Kidney (tissue), 14 donors: ENCODE results near the gene S100A4. TPM values are rescaled to one million over a fixed set of nuclear protein-coding genes. Genes with fewer than 3 reads are reported as not detected.
A peak's percentile ranks its signal among the peaks of the same experiment; 100 is the strongest.
"Not testable (repeated sequence)": the region's sequence is repeated elsewhere in the genome, so short reads cannot be mapped to it uniquely, and the experiment has no call there.

Experiments used
- DNase-seq, 5 donors: peaks; one replicate each; pipeline ENCODE4 v3.0.0-alpha.2; 2013 to 2020
- FAIRE-seq: peaks from 2 replicates; lab custom pipeline; 2012; peaks lifted over from hg19 to GRCh38; lab: Jason Lieb, UNC
- H3K27ac ChIP-seq, 2 donors: one replicate each; pipeline ENCODE4 v1.7.0; 2013; ENCODE audit warnings: low read depth in 2 of 2, low read length in 2 of 2, inconsistent platforms in 1 of 2
- H3K27me3 ChIP-seq: one replicate; pipeline ENCODE4 v1.7.1; 2013; ENCODE audit warnings: low read length, inconsistent platforms; ENCODE audit not compliant: control insufficient read depth, insufficient read depth
- H3K36me3 ChIP-seq, 3 donors: one replicate each; pipeline versions ENCODE4 v1.7.0 to v1.7.1; 2013; ENCODE audit warnings: low read length in 3 of 3, control low read depth in 1 of 3, inconsistent platforms in 1 of 3; ENCODE audit not compliant: insufficient read depth in 3 of 3, control insufficient read depth in 2 of 3
- H3K4me1 ChIP-seq, 3 donors: one replicate each; pipeline versions ENCODE4 v1.7.0 to v1.7.1; 2013; ENCODE audit warnings: low read length in 3 of 3, inconsistent platforms in 1 of 3, low read depth in 1 of 3; ENCODE audit not compliant: control insufficient read depth in 2 of 3, insufficient read depth in 2 of 3
- H3K4me3 ChIP-seq, 3 donors: one replicate each; pipeline versions ENCODE4 v1.7.0 to v1.8.1; 2013; ENCODE audit warnings: low read length in 3 of 3, control low read depth in 1 of 3, inconsistent platforms in 1 of 3
- H3K9ac ChIP-seq, 3 donors: one replicate each; pipeline versions ENCODE4 v1.7.0 to v1.7.1; 2013; ENCODE audit warnings: low read length in 3 of 3, control low read depth in 1 of 3, inconsistent platforms in 1 of 3
- H3K9me3 ChIP-seq, 3 donors: one replicate each; pipeline versions ENCODE4 v1.7.0 to v1.7.1; 2013; ENCODE audit warnings: low read length in 3 of 3, control low read depth in 1 of 3, inconsistent platforms in 1 of 3; ENCODE audit not compliant: control insufficient read depth in 2 of 3, insufficient read depth in 1 of 3
- intact Hi-C: fragments of 100-400 bp; cut with DNase I; formaldehyde crosslinking; loops from one replicate; pipeline ENCODE4 v1.11.1; 2022
- polyA plus RNA-seq: library from polyadenylated mRNA; stranded (reverse); fragments of 350-450 nt; fragmentation: Illumina TruSeq; extraction: RNeasy Lipid Tissue Mini Kit (QIAGEN cat#74804); gene quantifications from one replicate; pipeline ENCODE4 v1.2.3, GENCODE V29; 2014; ENCODE audit warnings: low read depth, low replicate concordance; ENCODE audit not compliant: insufficient read depth
- total RNA-seq: library from RNA; stranded (reverse); fragmentation: NEBNext Ultra II Directional; extraction: Animal tissue kit (Norgen Biotek cat#: 25700); gene quantifications from one replicate; pipeline ENCODE4 v1.2.1, GENCODE V29; 2021
- TF ChIP-seq, protein P1 (sequence below): IDR thresholded peaks from 3 replicates; pipeline ENCODE4 v1.5.1; 2012; ENCODE audit warnings: mild to moderate bottlenecking, moderate library complexity, borderline replicate concordance; ENCODE audit not compliant: insufficient read depth; ENCODE audit errors: extremely low read depth
- donor health status: control.
- donor health status: control.
- donor health status: control.
- donor health status: control.
- donor health status: control.
- donor health status: DM: yes; HTN: yes; CAD: no.
- donor health status: Normal renal cell carcinoma (clear cell type).

The S100A4 gene
- total and polyA plus RNA-seq, 2 donors from 2014 or later = 141 to 204 TPM

DNA sequence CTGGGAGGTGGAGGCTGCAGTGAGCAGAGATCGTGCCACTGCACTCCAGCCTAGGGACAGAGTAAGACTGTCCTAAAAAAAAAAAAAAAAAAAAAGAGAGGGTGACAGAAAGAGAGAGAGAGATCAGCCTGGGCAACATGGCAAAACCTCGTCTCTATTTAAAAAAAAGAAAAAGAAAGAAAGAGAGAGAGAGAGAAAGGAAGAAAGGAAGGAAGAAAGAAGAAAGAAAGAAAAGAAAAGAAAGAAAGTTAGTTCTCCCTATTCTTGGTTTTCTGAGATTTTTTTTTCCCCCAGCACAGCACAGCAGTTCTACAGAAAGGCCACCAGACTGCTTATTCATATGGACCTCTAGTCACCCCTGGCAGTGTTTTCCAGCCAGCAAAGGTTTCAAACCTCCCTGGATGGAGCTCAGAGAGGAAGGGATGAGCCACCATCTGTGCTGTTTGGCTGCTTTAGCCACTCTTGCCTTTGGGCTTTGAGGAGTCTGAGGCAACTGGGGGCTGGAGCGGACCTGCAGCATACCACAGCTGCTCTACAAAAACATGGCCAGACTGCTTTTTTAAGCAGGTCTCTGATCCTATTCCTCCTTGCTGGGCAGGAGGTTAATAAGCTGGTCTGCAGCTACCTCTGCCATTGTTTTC, 20.4 kb downstream of the S100A4 start:
- FAIRE-seq (no peak), DNase-seq (no peak)
- Histone ChIP-seq H3K27ac (no peak overlapping the region), H3K9me3 (no peaks in the 10 kb centered on the region), H3K27me3 (no peaks in the 10 kb centered on the region), H3K4me3 (no peak overlapping the region), H3K4me1 (no peaks in the 10 kb centered on the region), H3K9ac (no peak overlapping the region), H3K36me3 (no peaks in the 10 kb centered on the region)
- intact Hi-C loops = no loop called here
- TF ChIP-seq, protein P1, sequence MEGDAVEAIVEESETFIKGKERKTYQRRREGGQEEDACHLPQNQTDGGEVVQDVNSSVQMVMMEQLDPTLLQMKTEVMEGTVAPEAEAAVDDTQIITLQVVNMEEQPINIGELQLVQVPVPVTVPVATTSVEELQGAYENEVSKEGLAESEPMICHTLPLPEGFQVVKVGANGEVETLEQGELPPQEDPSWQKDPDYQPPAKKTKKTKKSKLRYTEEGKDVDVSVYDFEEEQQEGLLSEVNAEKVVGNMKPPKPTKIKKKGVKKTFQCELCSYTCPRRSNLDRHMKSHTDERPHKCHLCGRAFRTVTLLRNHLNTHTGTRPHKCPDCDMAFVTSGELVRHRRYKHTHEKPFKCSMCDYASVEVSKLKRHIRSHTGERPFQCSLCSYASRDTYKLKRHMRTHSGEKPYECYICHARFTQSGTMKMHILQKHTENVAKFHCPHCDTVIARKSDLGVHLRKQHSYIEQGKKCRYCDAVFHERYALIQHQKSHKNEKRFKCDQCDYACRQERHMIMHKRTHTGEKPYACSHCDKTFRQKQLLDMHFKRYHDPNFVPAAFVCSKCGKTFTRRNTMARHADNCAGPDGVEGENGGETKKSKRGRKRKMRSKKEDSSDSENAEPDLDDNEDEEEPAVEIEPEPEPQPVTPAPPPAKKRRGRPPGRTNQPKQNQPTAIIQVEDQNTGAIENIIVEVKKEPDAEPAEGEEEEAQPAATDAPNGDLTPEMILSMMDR = no peak

DNA sequence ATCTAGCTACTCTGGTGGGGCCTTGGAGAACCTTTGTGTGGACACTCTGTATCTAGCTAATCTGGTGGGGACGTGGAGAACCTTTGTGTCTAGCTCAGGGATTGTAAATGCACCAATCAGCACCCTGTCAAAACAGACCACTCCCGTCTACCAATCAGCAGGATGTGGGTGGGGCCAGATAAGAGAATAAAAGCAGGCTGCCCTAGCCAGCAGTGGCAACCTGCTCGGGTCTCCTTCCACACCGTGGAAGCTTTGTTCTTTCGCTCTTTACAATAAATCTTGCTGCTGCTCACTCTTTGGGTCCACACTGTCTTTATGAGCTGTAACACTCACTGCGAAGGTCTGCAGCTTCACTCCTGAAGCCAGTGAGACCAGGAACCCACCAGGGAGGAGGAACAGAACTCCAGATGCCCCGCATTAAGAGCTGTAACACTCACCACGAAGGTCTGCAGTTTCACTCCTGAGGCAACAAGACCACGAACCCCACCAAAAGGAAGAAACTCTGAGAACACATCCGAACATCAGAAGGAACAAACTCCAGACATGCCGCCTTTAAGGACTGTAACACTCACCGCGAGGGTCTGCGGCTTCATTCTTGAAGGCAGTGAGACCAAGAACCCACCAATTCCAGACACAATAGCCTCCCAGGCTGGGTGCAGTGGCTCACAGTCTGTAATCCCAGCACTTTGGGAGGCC, 23.1 kb downstream of the S100A4 start:
- DNase-seq, H3K9me3 ChIP-seq, H3K27ac ChIP-seq, H3K9ac ChIP-seq, H3K27me3 ChIP-seq, FAIRE-seq, intact Hi-C loops, H3K4me3 ChIP-seq, H3K4me1 ChIP-seq, H3K36me3 ChIP-seq: not testable (repeated sequence)

GRCh38 chr1:153521808-153522207, 23.8 kb downstream of the S100A4 start:
- FAIRE-seq, intact Hi-C loops: not testable (repeated sequence)

DNA sequence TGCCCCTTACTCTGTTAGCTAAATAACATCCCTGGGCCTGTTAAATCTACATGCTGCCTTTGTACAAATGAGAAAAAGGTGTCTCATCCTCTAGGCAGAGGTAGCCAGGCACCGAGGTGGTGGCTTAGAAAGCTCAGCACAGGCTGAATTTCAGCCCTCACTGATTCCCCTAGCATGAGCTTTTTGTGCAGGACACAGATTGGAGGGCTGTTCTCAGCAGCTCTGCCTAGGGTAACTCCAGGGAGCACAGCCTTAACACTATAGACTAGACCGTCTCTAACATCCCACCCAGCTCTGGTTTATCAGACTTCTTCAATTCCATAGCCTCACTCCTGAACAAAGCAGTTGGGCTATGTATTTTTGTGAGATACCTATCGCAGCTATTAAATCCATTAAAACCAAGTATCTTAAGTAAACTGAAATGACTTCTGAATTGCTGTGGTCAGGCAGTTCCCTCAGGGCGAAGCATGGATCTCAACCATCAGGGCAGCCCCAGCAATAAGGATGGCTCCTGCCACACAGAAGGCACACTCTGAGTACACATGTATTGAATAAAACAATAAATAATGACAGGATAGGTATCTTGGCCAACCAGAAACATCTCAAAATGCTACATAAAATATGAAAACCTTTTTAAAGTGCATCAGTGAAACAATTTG, 24.7 kb downstream of the S100A4 start:
- H3K4me1 ChIP-seq = peaks cover 0 to 2% (median 0%) of the 10 kb centered on the region in 3 donors
- H3K27me3 ChIP-seq = no peaks in the 10 kb centered on the region
- no peak overlapping the region for H3K27ac ChIP-seq
- no peak overlapping the region for H3K9ac ChIP-seq
- DNase-seq (no peak), FAIRE-seq (no peak)
- H3K36me3 ChIP-seq = no peaks in the 10 kb centered on the region
- intact Hi-C loops = no loop called here
- H3K9me3 ChIP-seq = no peaks in the 10 kb centered on the region
- no peak overlapping the region for H3K4me3 ChIP-seq
- TF ChIP-seq, protein P1 = no peak

More at GRCh38 chr1:153521808-153522207, 23.8 kb downstream of the S100A4 start:
- not testable (repeated sequence) for H3K27me3 ChIP-seq, H3K4me3 ChIP-seq, H3K9ac ChIP-seq, H3K36me3 ChIP-seq, H3K9me3 ChIP-seq, H3K27ac ChIP-seq, H3K4me1 ChIP-seq
- DNase-seq = peak in 1 of 5 donors; percentile 61

DNA sequence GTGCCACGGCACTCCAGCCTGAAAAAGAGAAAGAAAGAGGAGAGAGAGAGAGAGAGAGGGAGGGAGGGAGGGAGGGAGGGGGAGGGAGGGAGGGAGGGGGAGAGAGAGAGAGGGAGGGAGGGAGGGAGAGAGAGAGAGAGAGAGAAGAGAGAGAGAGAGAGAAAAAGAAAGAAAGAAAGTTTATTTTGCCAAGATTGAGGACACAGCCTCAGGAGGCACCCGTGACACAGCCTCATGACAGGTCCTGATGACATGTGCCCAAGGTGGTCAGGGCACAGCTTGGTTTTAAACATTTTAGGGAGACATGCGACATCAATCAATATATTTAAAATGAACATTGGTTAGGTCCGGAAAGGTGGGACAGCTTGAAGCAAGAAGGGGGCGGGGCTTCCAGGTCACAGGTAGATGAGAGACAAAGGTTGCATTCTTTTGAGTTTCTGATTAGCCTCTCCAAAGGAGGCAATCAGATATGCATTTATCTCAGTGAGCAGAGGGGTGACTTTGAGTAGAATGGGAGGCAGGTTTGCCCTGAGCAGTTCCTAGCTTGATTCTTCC, 25.4 kb downstream of the S100A4 start:
- H3K9ac ChIP-seq, FAIRE-seq, H3K27ac ChIP-seq, intact Hi-C loops, H3K27me3 ChIP-seq, H3K9me3 ChIP-seq, H3K4me1 ChIP-seq, H3K36me3 ChIP-seq, DNase-seq, H3K4me3 ChIP-seq: not testable (repeated sequence)
